Mesothelial cell of epicardium (in vitro differentiated cells): ENCODE data around the gene TLE1. TPM values are rescaled to one million over a fixed set of nuclear protein-coding genes. Genes with fewer than 3 reads are reported as not detected.

Experiments used
- DNase-seq, 2 experiments: peaks; one replicate each; pipeline ENCODE4 v3.0.0; 2021; ENCODE audit warnings: low spot score in 2 of 2; ENCODE audit not compliant: unreplicated experiment in 2 of 2
- H3K27ac Mint-ChIP-seq: 2 replicates; pipeline ENCODE4 v1.8.0; 2021; ENCODE audit warnings: mixed read lengths
- H3K27me3 Mint-ChIP-seq: 2 replicates; pipeline ENCODE4 v1.8.0; 2021; ENCODE audit warnings: low read depth, mixed read lengths
- H3K36me3 Mint-ChIP-seq: 2 replicates; pipeline ENCODE4 v1.8.0; 2021; ENCODE audit warnings: mixed read lengths
- H3K4me1 Mint-ChIP-seq: 2 replicates; pipeline ENCODE4 v1.8.0; 2021; ENCODE audit warnings: mixed read lengths
- H3K4me3 Mint-ChIP-seq: 2 replicates; pipeline ENCODE4 v1.8.0; 2021; ENCODE audit warnings: mild to moderate bottlenecking, moderate library complexity, mixed read lengths
- H3K9me3 Mint-ChIP-seq: 2 replicates; pipeline ENCODE4 v1.8.0; 2021; ENCODE audit warnings: mixed read lengths
- total RNA-seq: library from RNA; stranded (reverse); gene quantifications from 3 replicates; pipeline ENCODE4 v1.2.1, GENCODE V29; 2021
- TF ChIP-seq, protein P1 (sequence below): fragments of 200-600 bp; sonication (generic); IDR thresholded peaks from one replicate; pipeline ENCODE4 v1.5.0; 2021; ENCODE audit warnings: antibody characterized with exemption; ENCODE audit not compliant: unreplicated experiment

TLE1 gene
- total RNA-seq, 1 donor from 2014 or later: 97.9 TPM

DNA sequence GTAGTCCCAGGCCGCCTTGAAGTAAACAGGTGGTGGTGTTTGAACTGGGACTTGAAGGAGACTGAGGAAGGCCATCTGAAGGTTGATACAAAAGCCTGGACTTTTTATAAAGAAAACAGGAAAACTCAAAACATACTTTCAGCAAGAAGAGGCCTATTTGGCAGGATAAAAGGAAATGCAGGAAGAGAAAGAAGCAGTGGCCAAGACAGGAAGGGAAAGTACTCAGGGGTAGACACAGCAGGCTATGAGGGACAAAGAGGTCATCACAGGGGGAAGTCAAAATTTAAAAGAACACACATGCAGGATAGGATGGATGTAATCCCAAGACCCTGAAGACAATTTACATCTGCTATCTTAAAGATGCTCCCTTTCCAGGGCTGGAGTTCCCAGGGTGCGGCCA, 13.0 kb downstream of the TLE1 start:
- Mint-ChIP-seq H3K27ac (no peak overlapping the region), H3K27me3 (no peaks in the 10 kb centered on the region), H3K4me3 (no peak overlapping the region), H3K4me1 (peaks cover 23% of the 10 kb centered on the region), H3K36me3 (peaks cover 56% of the 10 kb centered on the region), H3K9me3 (no peaks in the 10 kb centered on the region)
- TF ChIP-seq, protein P1, sequence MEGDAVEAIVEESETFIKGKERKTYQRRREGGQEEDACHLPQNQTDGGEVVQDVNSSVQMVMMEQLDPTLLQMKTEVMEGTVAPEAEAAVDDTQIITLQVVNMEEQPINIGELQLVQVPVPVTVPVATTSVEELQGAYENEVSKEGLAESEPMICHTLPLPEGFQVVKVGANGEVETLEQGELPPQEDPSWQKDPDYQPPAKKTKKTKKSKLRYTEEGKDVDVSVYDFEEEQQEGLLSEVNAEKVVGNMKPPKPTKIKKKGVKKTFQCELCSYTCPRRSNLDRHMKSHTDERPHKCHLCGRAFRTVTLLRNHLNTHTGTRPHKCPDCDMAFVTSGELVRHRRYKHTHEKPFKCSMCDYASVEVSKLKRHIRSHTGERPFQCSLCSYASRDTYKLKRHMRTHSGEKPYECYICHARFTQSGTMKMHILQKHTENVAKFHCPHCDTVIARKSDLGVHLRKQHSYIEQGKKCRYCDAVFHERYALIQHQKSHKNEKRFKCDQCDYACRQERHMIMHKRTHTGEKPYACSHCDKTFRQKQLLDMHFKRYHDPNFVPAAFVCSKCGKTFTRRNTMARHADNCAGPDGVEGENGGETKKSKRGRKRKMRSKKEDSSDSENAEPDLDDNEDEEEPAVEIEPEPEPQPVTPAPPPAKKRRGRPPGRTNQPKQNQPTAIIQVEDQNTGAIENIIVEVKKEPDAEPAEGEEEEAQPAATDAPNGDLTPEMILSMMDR: no peak
- no peak for DNase-seq

DNA sequence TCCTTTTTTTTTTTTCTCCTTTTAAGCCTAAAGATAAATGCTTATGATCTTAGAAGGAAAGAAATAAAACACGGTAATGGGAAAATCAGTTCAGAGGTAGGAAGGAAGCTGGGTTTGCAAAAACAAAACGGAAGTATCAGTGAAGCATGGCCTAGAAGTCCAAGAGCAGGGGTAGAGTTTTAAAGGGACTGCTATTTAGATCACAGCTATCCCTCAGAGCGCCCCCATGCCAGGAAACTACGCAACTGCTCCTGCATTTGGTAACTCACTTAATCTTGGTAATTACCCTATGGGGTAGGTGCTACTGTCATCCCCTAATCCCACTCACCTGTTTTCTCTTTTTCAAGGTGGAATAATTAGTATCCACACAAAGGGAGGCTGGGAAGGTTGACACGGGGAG, 16.0 kb downstream of the TLE1 start:
- H3K27me3 Mint-ChIP-seq: no peaks in the 10 kb centered on the region
- TF ChIP-seq, protein P1: no peak

DNA sequence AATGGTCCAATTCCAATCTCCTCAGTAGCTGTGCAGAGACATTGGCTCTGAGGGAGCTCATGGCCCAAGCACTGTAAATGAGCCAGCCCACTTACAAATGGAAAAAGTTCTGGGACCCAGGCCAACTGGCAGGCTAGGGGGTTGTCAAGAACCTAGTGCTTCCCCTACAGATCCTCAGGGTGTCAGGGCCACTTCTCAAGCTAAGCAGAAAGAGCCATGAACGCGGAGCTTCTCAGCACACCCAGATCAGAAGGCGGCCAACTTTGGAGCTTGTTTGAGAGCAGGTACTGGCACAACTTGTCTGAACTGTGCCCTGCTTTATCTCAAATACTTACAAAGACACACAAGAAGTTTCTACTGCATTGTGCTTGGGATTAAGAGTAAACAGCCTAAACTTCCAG, 17.5 kb downstream of the TLE1 start:
- no peaks in the 10 kb centered on the region for H3K27me3 Mint-ChIP-seq
- peak overlapping the region; percentile 30 for H3K27ac Mint-ChIP-seq
- H3K36me3 Mint-ChIP-seq: peaks cover 46% of the 10 kb centered on the region
- TF ChIP-seq, protein P1: no peak
- H3K4me1 Mint-ChIP-seq: peaks cover 30% of the 10 kb centered on the region
- no peaks in the 10 kb centered on the region for H3K9me3 Mint-ChIP-seq
- no peak for DNase-seq
- H3K4me3 Mint-ChIP-seq: no peak overlapping the region

More for the DNA sequence above, 16.0 kb downstream of the TLE1 start:
- no peak overlapping the region for H3K4me3 Mint-ChIP-seq
- H3K27ac Mint-ChIP-seq: no peak overlapping the region
- DNase-seq: no peak
- no peaks in the 10 kb centered on the region for H3K9me3 Mint-ChIP-seq
- peaks cover 44% of the 10 kb centered on the region for H3K36me3 Mint-ChIP-seq
- peaks cover 26% of the 10 kb centered on the region for H3K4me1 Mint-ChIP-seq

DNA sequence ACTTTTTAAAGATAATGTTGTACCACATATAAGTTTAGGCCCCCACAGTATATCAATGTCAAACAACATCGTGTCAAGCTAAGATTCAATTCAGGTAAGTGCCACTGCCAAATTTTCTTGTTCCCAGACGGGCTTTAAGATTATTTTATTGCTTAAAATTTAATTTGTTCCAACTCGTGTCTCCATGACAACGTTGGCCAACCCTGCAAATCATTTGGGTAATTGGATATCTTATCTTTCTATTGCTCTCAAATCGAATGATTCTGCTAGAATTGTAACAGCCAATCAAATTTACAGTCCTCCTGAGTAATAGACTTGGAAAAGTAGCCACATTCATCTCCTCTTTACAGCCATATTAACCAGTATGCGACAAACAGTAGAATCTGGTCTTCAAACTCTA, 19.5 kb downstream of the TLE1 start:
- Mint-ChIP-seq H3K9me3 (no peaks in the 10 kb centered on the region), H3K4me3 (no peak overlapping the region), H3K27me3 (no peaks in the 10 kb centered on the region), H3K27ac (no peak overlapping the region), H3K36me3 (peaks cover 32% of the 10 kb centered on the region), H3K4me1 (peaks cover 45% of the 10 kb centered on the region)
- TF ChIP-seq, protein P1: no peak
- DNase-seq: no peak

DNA sequence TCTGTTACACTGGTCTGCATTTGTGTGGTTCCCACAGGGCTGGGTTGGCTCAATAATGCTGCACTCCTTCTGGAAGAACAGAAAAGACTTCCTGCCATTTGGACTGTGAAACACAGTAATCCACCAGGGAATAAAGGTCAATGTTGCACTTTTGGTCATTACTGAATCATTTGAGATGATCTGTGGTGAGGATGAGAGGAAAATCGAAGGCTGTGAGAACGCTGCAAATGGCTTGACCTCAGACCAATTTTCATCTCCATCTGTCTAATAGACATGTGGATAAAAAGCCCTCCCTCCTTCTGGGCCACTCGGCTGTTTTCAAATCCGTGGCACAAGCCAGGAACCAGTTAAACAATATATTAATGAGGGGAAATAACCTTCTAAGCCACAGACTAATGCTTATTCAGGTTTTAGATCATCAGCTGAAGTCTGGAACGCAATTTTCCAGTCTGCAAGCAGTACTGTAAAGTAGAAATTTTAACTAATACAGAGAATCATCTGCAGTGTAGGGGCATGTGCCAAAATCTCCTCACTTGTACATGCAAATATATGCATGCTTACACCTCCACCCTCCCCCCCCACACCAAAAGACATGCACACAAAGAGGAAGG, 20.2 kb downstream of the TLE1 start:
- no peaks in the 10 kb centered on the region for H3K27me3 Mint-ChIP-seq
- TF ChIP-seq, protein P1: no peak
- no peak for DNase-seq
- H3K27ac Mint-ChIP-seq: no peak overlapping the region
- H3K9me3 Mint-ChIP-seq: no peaks in the 10 kb centered on the region
- H3K4me1 Mint-ChIP-seq: peaks cover 50% of the 10 kb centered on the region
- H3K36me3 Mint-ChIP-seq: peaks cover 28% of the 10 kb centered on the region
- no peak overlapping the region for H3K4me3 Mint-ChIP-seq

DNA sequence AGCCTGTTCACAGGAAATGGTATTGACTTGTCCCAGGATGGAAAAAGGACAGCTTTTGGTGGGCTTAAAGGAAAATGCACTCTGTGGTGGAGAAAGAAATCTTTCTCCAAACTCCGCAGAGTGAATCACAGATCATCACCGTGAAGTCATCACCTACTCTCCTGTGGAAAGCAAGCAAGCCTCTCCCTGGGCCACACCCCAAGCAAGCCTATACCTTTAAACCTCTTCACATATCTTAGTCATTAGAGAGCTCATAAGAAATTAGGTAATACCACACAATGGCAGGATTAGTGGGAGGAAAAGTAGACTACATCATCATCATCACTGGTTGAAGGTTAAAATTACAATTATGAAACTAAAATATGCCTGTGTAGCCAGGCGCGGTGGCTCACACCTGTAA, 23.2 kb downstream of the TLE1 start:
- Mint-ChIP-seq H3K27me3 (no peaks in the 10 kb centered on the region), H3K4me3 (no peak overlapping the region), H3K4me1 (peaks cover 50% of the 10 kb centered on the region), H3K9me3 (no peaks in the 10 kb centered on the region), H3K36me3 (peaks cover 14% of the 10 kb centered on the region), H3K27ac (peak overlapping the region; percentile 1)
- no peak for DNase-seq
- TF ChIP-seq, protein P1: no peak
